Measurements from ENCODE around the gene KRTAP10-4.

KRTAP10-4 gene

GRCh38 chr21:44623575-44623974 lies 50.0 kb downstream of the KRTAP10-4 start:
- Histone ChIP-seq H3K27me3 (no peaks in the 10 kb centered on the region), H3K4me1 (no peaks in the 10 kb centered on the region), H3K9me3 (no peaks in the 10 kb centered on the region; the same call in 1 of the 2 replicates), H3K36me3 (no peaks in the 10 kb centered on the region), H3K4me3 (ENCODE audit: low read depth, low read length) (no peak overlapping the region)
- TF ChIP-seq CTCF (IDR thresholded peaks at IDR 0.05; ENCODE audit: low read depth, low read length) = no peak
- DNase-seq = no peak
